H1 (cell line): ENCODE results near the gene HAO2. TPM values are rescaled to one million over a fixed set of nuclear protein-coding genes. Genes with fewer than 3 reads are reported as not detected.

Source experiments
- CTCF ChIA-PET: fragments of 300-600 bp; sonication (Branson Sonifier 250); formaldehyde crosslinking; loops from one replicate; lab custom pipeline; 2021; ENCODE audit not compliant: partially characterized antibody; lab: Charles Lee
- POLR2A ChIA-PET: fragments of 300-600 bp; sonication (Branson Sonifier 250); formaldehyde crosslinking; loops from one replicate; lab custom pipeline; 2021; ENCODE audit warnings: inconsistent platforms; ENCODE audit not compliant: partially characterized antibody; lab: Charles Lee
- DNase-seq, 2 experiments: peaks; one replicate each; pipeline versions ENCODE4 v3.0.0 to v3.0.0-alpha.2; 2010 to 2022; ENCODE audit warnings: low spot score in 2 of 2, low read depth in 1 of 2, mixed read lengths in 1 of 2
- FAIRE-seq: peaks from 2 replicates; lab custom pipeline; 2011; peaks lifted over from hg19 to GRCh38; lab: Jason Lieb, UNC
- H2AFZ ChIP-seq: 2 replicates; pipeline ENCODE4 v1.8.1; 2012; ENCODE audit warnings: low read length, inconsistent platforms
- H2AK5ac ChIP-seq: 2 replicates; pipeline ENCODE4 v1.6.1; 2013; ENCODE audit warnings: low read depth, low read length
- H2BK120ac ChIP-seq: replicated peaks from 2 replicates; pipeline ENCODE3; 2013; ENCODE audit warnings: low read depth, low read length, inconsistent platforms
- H2BK12ac ChIP-seq: 2 replicates; pipeline ENCODE4 v1.6.1; 2013; ENCODE audit warnings: low read depth, low read length
- H2BK15ac ChIP-seq: 2 replicates; pipeline ENCODE4 v1.6.1; 2013; ENCODE audit warnings: low read length
- H2BK20ac ChIP-seq: 2 replicates; pipeline ENCODE4 v1.6.1; 2013; ENCODE audit warnings: low read length
- H2BK5ac ChIP-seq: 2 replicates; pipeline ENCODE4 v1.6.1; 2013; ENCODE audit warnings: low read depth, low read length
- H3K14ac ChIP-seq: 2 replicates; pipeline ENCODE4 v1.6.1; 2013; ENCODE audit warnings: inconsistent platforms; ENCODE audit not compliant: insufficient read length
- H3K18ac ChIP-seq: 2 replicates; pipeline ENCODE4 v1.6.1; 2013; ENCODE audit warnings: low read length; ENCODE audit errors: extremely low read depth
- H3K23ac ChIP-seq: 2 replicates; pipeline ENCODE4 v1.6.1; 2013; ENCODE audit warnings: inconsistent platforms; ENCODE audit not compliant: insufficient read length
- H3K23me2 ChIP-seq: 2 replicates; pipeline ENCODE4 v1.6.1; 2013; ENCODE audit warnings: low read depth, low read length
- H3K27ac ChIP-seq: 2 replicates; pipeline ENCODE4 v1.6.1; 2011; ENCODE audit warnings: low read depth, low read length, inconsistent platforms
- H3K27me3 ChIP-seq, 4 experiments: replicated peaks in 1 of 4; 1 replicate in 1 of 4; 2 replicates in 3 of 4; pipeline versions ENCODE4 v1.6.1 to v1.8.1; 2011 to 2013; ENCODE audit warnings: low read length in 3 of 4, mild to moderate bottlenecking in 3 of 4, inconsistent platforms in 2 of 4, mixed read lengths in 2 of 4, moderate library complexity in 1 of 4; ENCODE audit not compliant: control insufficient read depth in 3 of 4, insufficient read depth in 3 of 4; ENCODE audit errors: extremely low read depth in 1 of 4
- H3K36me3 ChIP-seq, 4 experiments: 2 replicates each; pipeline versions ENCODE4 v1.6.1 to v1.8.1; 2011 to 2013; ENCODE audit warnings: mild to moderate bottlenecking in 4 of 4, low read length in 3 of 4, moderate library complexity in 2 of 4, control low read depth in 1 of 4, inconsistent platforms in 1 of 4; ENCODE audit not compliant: insufficient read depth in 4 of 4, control insufficient read depth in 2 of 4
- H3K4ac ChIP-seq: replicated peaks from 2 replicates; pipeline ENCODE3; 2013; ENCODE audit warnings: low read length, low read depth, mixed read lengths, inconsistent platforms; ENCODE audit not compliant: insufficient read length
- H3K4me1 ChIP-seq, 4 experiments: replicated peaks in 1 of 4; 1 replicate in 1 of 4; 2 replicates in 3 of 4; pipeline versions ENCODE4 v1.6.1 to v1.8.1; 2011 to 2013; ENCODE audit warnings: low read length in 3 of 4, inconsistent platforms in 2 of 4, mixed read lengths in 1 of 4; ENCODE audit not compliant: insufficient read depth in 4 of 4, control insufficient read depth in 3 of 4
- H3K4me2 ChIP-seq, 2 experiments: 2 replicates each; pipeline versions ENCODE4 v1.6.1 to v1.8.1; 2011 to 2013; ENCODE audit warnings: low read depth in 2 of 2, low read length in 2 of 2, control low read depth in 1 of 2, inconsistent platforms in 1 of 2, mild to moderate bottlenecking in 1 of 2; ENCODE audit not compliant: insufficient read depth in 1 of 2
- H3K4me3 ChIP-seq, 4 experiments: fragments of 200-600, 300-600 bp in 1 of 4; sonication (generic), shearing (Covaris generic), sonication (Bioruptor Twin) in 1 of 4; 2 replicates each; pipeline versions ENCODE4 v1.5.1 to v1.8.1; 2011 to 2016; ENCODE audit warnings: low read length in 4 of 4, low read depth in 3 of 4, control low read depth in 2 of 4, inconsistent platforms in 2 of 4, mild to moderate bottlenecking in 2 of 4, mixed read lengths in 1 of 4, moderate library complexity in 1 of 4; ENCODE audit not compliant: insufficient read depth in 2 of 4; ENCODE audit errors: extremely low read depth in 1 of 4
- H3K56ac ChIP-seq: replicated peaks from 2 replicates; pipeline ENCODE3; 2013; ENCODE audit warnings: low read depth, mild to moderate bottlenecking, mixed read lengths, low read length, inconsistent platforms; ENCODE audit not compliant: insufficient read length
- H3K79me1 ChIP-seq: 2 replicates; pipeline ENCODE4 v1.6.1; 2013; ENCODE audit warnings: low read depth, low read length, control low read depth
- H3K79me2 ChIP-seq, 2 experiments: 2 replicates each; pipeline versions ENCODE4 v1.6.1 to v1.8.1; 2012 to 2013; ENCODE audit warnings: low read length in 2 of 2, mild to moderate bottlenecking in 2 of 2, inconsistent platforms in 1 of 2; ENCODE audit not compliant: insufficient read depth in 2 of 2, control insufficient read depth in 1 of 2
- H3K9ac ChIP-seq, 4 experiments: replicated peaks in 1 of 4; 1 replicate in 1 of 4; 2 replicates in 3 of 4; pipeline versions ENCODE4 v1.6.1 to v1.8.1; 2011 to 2013; ENCODE audit warnings: low read depth in 3 of 4, low read length in 3 of 4, control low read depth in 2 of 4, mild to moderate bottlenecking in 2 of 4, moderate library complexity in 2 of 4, inconsistent platforms in 1 of 4; ENCODE audit errors: extremely low read depth in 1 of 4
- H3K9me3 ChIP-seq, 2 experiments: 2 replicates each; pipeline versions ENCODE4 v1.6.1 to v1.8.1; 2012 to 2013; ENCODE audit warnings: mild to moderate bottlenecking in 2 of 2, moderate library complexity in 2 of 2, control low read depth in 1 of 2, inconsistent platforms in 1 of 2, low read depth in 1 of 2, low read length in 1 of 2, mixed read lengths in 1 of 2; ENCODE audit not compliant: insufficient read depth in 2 of 2
- H4K20me1 ChIP-seq, 2 experiments: replicated peaks in 1 of 2; 2 replicates each; pipeline versions ENCODE3 to v1.8.1; 2011 to 2013; ENCODE audit warnings: inconsistent platforms in 2 of 2, low read length in 2 of 2, mild to moderate bottlenecking in 1 of 2; ENCODE audit not compliant: insufficient read depth in 2 of 2, control insufficient read depth in 1 of 2
- H4K5ac ChIP-seq: 2 replicates; pipeline ENCODE4 v1.6.1; 2013; ENCODE audit warnings: low read length, low read depth, mixed read lengths, inconsistent platforms; ENCODE audit not compliant: insufficient read length
- H4K8ac ChIP-seq: 2 replicates; pipeline ENCODE4 v1.8.0; 2013; ENCODE audit warnings: mild to moderate bottlenecking, moderate library complexity, low read length, inconsistent platforms; ENCODE audit not compliant: insufficient read depth; ENCODE audit errors: extremely low read depth
- H4K91ac ChIP-seq: replicated peaks from 2 replicates; pipeline ENCODE3; 2013; ENCODE audit warnings: low read length, mixed read lengths, inconsistent platforms; ENCODE audit not compliant: insufficient read length
- KDM1A ChIP-seq: fragments of 200-600, 300-600 bp; sonication (generic); IDR thresholded peaks from 2 replicates; pipeline ENCODE4 v1.7.1; 2016; ENCODE audit warnings: mild to moderate bottlenecking, low read length, borderline replicate concordance
- KDM5A ChIP-seq: fragments of 200-600 bp; IDR thresholded peaks from 2 replicates; pipeline ENCODE4 v1.7.1; 2012; ENCODE audit warnings: mild to moderate bottlenecking, low read length, inconsistent platforms, mixed read lengths
- POLR2AphosphoS5 ChIP-seq: IDR thresholded peaks from 2 replicates; pipeline ENCODE4 v1.6.1; 2011; ENCODE audit warnings: low read depth, low read length
- RAD21 ChIP-seq, 2 experiments: IDR thresholded peaks in 1 of 2; conservative IDR thresholded peaks in 1 of 2; 2 replicates each; pipeline ENCODE4 v1.6.1; 2011; ENCODE audit warnings: low read depth in 2 of 2, low read length in 2 of 2, improper control_type of control experiment in 1 of 2, inconsistent platforms in 1 of 2, mild to moderate bottlenecking in 1 of 2, moderate library complexity in 1 of 2
- RNF2 ChIP-seq: fragments of 200-900, 300-1000 bp; sonication (generic); IDR thresholded peaks from 2 replicates; pipeline ENCODE4 v1.7.1; 2016; ENCODE audit warnings: borderline replicate concordance, low read depth, mild to moderate bottlenecking, antibody characterized with exemption, low read length; ENCODE audit not compliant: poor library complexity, severe bottlenecking; ENCODE audit errors: missing control alignments
- SP4 ChIP-seq: IDR thresholded peaks from 2 replicates; pipeline ENCODE4 v1.6.1; 2012; ENCODE audit warnings: low read length, inconsistent platforms
- WGBS, 2 experiments: shearing (Covaris generic) in 1 of 2; methylation state at CpG; one replicate each; pipeline versions ENCODE4 v1.1.6 to v1.1.7; 2013 to 2015; ENCODE audit warnings: low lambda C conversion rate in 2 of 2, mixed read lengths in 2 of 2, inconsistent platforms in 1 of 2, low coverage in 1 of 2, missing lambda C conversion rate in 1 of 2; ENCODE audit not compliant: insufficient replicate concordance in 2 of 2, insufficient coverage in 1 of 2, insufficient read length in 1 of 2; ENCODE audit errors: extremely low coverage in 1 of 2, missing lambda C conversion rate in 1 of 2; 5-methylcytosine and 5-hydroxymethylcytosine counted together
- polyA plus RNA-seq, 7 experiments: library from polyadenylated mRNA; depleted of rRNA in 3 of 7; stranded (reverse) in 5 of 7; unstranded in 2 of 7; fragments of >200 nt in 5 of 7; fragments of 200-250 nt in 2 of 7; gene quantifications; 1 replicate in 5 of 7; 2 replicates in 1 of 7; 4 replicates in 1 of 7; pipeline versions ENCODE4 v1.2.1 to v1.2.3, GENCODE V29; 2011 to 2013; ENCODE audit warnings: missing spikeins in 2 of 7, mixed read lengths in 2 of 7
- total RNA-seq: library from RNA; stranded (reverse); fragmentation: NEBNext Ultra II Directional; extraction: Animal tissue kit (Norgen Biotek cat#: 25700); gene quantifications from 2 replicates; pipeline ENCODE4 v1.2.1, GENCODE V29; 2021
- TF ChIP-seq, protein P1 (sequence below): IDR thresholded peaks from 2 replicates; pipeline ENCODE4 v1.6.1; 2012; ENCODE audit warnings: low read length, inconsistent platforms
- TF ChIP-seq, protein P2 (sequence below): IDR thresholded peaks from 2 replicates; pipeline ENCODE4 v1.6.1; 2011; ENCODE audit warnings: low read depth, mild to moderate bottlenecking, low read length; ENCODE audit not compliant: insufficient read depth

Gene HAO2
- total and polyA plus RNA-seq, 2 of the 8 experiments (the other 6 are each of a cell fraction or from before 2014, with no cell fraction given), result not detected

DNA sequence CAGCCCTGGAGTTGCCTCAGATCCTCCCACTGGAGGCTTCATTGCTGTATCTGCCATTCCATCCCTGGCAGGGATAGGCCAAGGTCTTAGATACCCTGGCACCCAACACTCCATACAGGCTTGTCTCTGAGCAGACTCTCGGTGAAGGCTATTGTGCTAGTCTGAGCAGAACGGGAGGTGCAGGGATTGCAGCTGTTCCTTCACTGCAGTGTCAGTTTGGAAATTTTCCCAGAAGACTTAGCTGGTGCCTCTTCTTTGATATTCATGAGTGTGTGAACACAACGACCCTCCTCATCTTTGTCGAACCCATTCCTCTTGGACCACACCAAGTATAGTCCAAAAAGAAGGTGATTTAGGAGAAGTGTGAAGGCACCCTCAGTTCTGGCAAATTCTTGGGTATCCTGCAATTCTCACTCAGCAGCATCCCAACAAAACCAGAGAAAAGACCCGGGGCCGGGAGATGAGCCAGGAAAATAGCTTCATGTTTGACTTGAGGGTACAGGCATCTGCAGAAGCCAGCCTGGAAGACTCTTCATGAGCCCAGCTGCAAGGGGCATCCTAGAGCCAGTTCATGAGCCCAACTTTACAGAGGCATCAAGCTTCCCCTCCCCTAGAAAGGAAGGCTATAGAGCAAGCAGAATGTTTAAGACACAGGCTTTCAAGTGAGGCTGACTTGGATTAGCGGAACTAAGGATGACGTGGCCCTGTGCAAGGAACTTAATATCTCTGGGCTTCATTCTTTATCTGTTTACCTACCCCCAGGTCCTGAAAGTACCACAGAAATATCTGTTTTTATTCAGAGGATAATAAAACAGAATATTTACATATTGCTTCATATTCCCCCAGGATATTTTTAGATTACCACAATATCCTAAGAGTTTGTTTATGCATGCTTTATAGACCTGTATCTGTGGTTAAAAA, 38.8 kb upstream of the HAO2 start:
- H3K79me1 ChIP-seq, result no peaks in the 10 kb centered on the region
- no peak overlapping the region for H4K8ac ChIP-seq
- H3K9me3 ChIP-seq, result peaks cover 0 to 6% of the 10 kb centered on the region in 2 experiments; a peak in 1 of 4 replicates
- no peak overlapping the region for H2AK5ac ChIP-seq
- H3K27me3 ChIP-seq, result no peaks in the 10 kb centered on the region; a peak in 4 of 7 replicates
- H3K27ac ChIP-seq, result no peak overlapping the region
- no peak overlapping the region for H2AFZ ChIP-seq
- 0 out of 2 replicates have a peak overlapping the region, but pooled peaks have one; percentile 60 for H2BK12ac ChIP-seq
- ChIA-PET CTCF (interaction anchor here (0.8 to 4.3 kb wide), 6 partner anchors 10 to 54 kb away, joined by 3 to 66 read pairs (median 3); no protein-coding TSS in a partner anchor), POLR2A (no interaction called here)
- H2BK20ac ChIP-seq, result no peak overlapping the region
- 86% methylated on average over 8 of the region's 8 CpGs; no CpG with 5 or more reads in 1 of the 2 experiments for WGBS, 2 experiments
- no peak overlapping the region for H4K5ac ChIP-seq
- no peak overlapping the region for H3K4me2 ChIP-seq
- peak overlapping the region; percentile 17; the same call in 1 of the 2 replicates for H3K18ac ChIP-seq
- no peak overlapping the region for H2BK15ac ChIP-seq
- H3K79me2 ChIP-seq, result no peaks in the 10 kb centered on the region
- no peaks in the 10 kb centered on the region for H4K20me1 ChIP-seq
- no peak overlapping the region for H2BK5ac ChIP-seq
- H3K14ac ChIP-seq, result no peak overlapping the region
- H3K23ac ChIP-seq, result no peak overlapping the region
- no peak overlapping the region for H2BK120ac ChIP-seq
- H4K91ac ChIP-seq, result no peak overlapping the region
- no peak overlapping the region for H3K4me3 ChIP-seq
- no peak overlapping the region for H3K4ac ChIP-seq
- no peak for DNase-seq
- H3K36me3 ChIP-seq, result peaks cover 0 to 3% (median 0%) of the 10 kb centered on the region in 4 experiments; a peak in 2 of 8 replicates
- peaks cover 18 to 46% (median 33%) of the 10 kb centered on the region in 4 experiments for H3K4me1 ChIP-seq
- peaks cover 5% of the 10 kb centered on the region; the same call in 1 of the 2 replicates for H3K23me2 ChIP-seq
- H3K56ac ChIP-seq, result no peak overlapping the region
- FAIRE-seq, result no peak
- no peak overlapping the region for H3K9ac ChIP-seq
- TF ChIP-seq, protein P1, sequence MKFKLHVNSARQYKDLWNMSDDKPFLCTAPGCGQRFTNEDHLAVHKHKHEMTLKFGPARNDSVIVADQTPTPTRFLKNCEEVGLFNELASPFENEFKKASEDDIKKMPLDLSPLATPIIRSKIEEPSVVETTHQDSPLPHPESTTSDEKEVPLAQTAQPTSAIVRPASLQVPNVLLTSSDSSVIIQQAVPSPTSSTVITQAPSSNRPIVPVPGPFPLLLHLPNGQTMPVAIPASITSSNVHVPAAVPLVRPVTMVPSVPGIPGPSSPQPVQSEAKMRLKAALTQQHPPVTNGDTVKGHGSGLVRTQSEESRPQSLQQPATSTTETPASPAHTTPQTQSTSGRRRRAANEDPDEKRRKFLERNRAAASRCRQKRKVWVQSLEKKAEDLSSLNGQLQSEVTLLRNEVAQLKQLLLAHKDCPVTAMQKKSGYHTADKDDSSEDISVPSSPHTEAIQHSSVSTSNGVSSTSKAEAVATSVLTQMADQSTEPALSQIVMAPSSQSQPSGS, result no peak
- no peak for TF ChIP-seq KDM1A
- TF ChIP-seq RNF2, result no peak
- TF ChIP-seq, protein P2, sequence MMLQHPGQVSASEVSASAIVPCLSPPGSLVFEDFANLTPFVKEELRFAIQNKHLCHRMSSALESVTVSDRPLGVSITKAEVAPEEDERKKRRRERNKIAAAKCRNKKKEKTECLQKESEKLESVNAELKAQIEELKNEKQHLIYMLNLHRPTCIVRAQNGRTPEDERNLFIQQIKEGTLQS, result no peak
- TF ChIP-seq POLR2AphosphoS5, result no peak
- TF ChIP-seq KDM5A, result no peak
- TF ChIP-seq RAD21 (IDR thresholded peaks at IDR 0.05 in 1 of 2, conservative IDR thresholded peaks at IDR 0.05 in 1 of 2; ENCODE audit: low read depth in 2 of 2, low read length in 2 of 2), result no peak
- no peak for TF ChIP-seq SP4
